ENCODE data around the gene VSIR.
A peak's percentile ranks its signal among the peaks of the same experiment; 100 is the strongest.

Gene VSIR

DNA sequence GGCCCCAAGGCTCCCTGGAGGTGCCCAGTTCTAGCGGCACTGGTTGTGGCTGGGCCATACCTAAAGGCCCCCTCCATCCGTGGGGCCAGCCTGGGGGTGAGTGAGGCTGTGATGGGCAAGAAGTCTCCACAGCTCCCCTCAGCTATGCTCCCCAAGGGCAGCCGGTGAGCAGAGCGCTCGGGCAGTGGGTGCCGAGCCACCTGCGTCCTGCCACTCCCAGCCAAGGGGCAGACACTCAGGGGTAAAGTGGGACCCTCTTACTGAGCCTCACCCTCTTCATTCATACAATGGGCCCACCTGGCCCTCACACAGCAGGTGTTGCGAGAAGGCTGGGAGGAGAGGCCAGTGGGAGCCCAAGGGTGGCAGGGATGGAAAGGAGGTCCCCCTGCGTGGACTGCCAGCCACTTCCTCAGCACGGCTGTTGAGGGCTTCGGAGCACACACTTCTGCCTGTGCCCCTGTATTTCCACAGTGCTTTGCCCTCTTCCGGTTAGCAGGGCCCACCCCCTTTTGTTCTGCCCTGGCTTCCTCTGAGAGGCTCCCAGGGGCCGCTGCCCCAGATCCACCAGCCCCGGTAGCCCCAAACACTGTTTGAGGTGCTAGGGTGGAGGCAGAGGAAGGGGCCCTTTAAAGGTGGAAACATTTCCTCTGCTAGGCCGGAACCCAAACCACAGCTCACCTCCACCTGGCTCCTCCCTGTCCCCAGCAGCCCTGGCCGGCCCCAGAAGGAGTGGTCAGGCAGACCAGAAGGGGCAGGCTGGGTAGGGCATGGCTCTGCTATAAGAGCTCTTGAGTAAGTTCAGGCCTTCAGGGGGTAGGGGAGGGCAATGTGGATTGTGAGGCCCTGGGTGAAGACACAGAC lies 37.4 kb downstream of the VSIR start:
- TF ChIP-seq FOXM1 (IDR thresholded peaks at IDR 0.05; ENCODE audit: borderline replicate concordance, low read depth), result no peak
- TF ChIP-seq CEBPB (IDR thresholded peaks at IDR 0.05), result no peak
- TF ChIP-seq TCF12 (IDR thresholded peaks at IDR 0.05; ENCODE audit: low read depth), result no peak
- TF ChIP-seq RAD21 (IDR thresholded peaks at IDR 0.05; ENCODE audit: low read depth), result no peak
- TF ChIP-seq, protein P1, sequence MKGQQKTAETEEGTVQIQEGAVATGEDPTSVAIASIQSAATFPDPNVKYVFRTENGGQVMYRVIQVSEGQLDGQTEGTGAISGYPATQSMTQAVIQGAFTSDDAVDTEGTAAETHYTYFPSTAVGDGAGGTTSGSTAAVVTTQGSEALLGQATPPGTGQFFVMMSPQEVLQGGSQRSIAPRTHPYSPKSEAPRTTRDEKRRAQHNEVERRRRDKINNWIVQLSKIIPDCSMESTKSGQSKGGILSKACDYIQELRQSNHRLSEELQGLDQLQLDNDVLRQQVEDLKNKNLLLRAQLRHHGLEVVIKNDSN (IDR thresholded peaks at IDR 0.05), result no peak
- TF ChIP-seq, protein P2, sequence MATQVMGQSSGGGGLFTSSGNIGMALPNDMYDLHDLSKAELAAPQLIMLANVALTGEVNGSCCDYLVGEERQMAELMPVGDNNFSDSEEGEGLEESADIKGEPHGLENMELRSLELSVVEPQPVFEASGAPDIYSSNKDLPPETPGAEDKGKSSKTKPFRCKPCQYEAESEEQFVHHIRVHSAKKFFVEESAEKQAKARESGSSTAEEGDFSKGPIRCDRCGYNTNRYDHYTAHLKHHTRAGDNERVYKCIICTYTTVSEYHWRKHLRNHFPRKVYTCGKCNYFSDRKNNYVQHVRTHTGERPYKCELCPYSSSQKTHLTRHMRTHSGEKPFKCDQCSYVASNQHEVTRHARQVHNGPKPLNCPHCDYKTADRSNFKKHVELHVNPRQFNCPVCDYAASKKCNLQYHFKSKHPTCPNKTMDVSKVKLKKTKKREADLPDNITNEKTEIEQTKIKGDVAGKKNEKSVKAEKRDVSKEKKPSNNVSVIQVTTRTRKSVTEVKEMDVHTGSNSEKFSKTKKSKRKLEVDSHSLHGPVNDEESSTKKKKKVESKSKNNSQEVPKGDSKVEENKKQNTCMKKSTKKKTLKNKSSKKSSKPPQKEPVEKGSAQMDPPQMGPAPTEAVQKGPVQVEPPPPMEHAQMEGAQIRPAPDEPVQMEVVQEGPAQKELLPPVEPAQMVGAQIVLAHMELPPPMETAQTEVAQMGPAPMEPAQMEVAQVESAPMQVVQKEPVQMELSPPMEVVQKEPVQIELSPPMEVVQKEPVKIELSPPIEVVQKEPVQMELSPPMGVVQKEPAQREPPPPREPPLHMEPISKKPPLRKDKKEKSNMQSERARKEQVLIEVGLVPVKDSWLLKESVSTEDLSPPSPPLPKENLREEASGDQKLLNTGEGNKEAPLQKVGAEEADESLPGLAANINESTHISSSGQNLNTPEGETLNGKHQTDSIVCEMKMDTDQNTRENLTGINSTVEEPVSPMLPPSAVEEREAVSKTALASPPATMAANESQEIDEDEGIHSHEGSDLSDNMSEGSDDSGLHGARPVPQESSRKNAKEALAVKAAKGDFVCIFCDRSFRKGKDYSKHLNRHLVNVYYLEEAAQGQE (IDR thresholded peaks at IDR 0.05; ENCODE audit: low read depth), result no peak
- TF ChIP-seq EP300 (IDR thresholded peaks at IDR 0.05; ENCODE audit: borderline replicate concordance), result no peak
- TF ChIP-seq CREB1 (IDR thresholded peaks at IDR 0.05; ENCODE audit: low read depth), result no peak

DNA sequence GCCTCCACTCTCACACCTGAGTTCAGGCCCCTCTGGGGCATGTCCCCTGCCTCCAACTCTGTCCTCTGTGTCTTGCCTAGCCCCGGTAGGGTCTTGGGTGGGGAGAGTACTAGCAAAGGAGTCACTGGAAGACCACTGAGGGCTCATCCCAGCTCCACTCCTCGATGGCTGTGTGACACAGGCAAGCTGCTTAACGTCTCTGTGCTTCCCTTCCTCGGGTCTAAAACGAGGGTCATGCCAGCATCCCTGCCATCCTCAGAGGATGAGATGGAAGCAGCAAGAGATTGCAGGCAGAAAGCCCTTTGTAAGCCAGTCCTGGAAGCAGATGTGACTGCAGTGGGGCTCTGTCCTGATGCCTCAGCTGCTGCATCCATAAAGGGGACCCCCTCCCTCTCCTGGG lies 38.5 kb downstream of the VSIR start:
- TF ChIP-seq YY1 (IDR thresholded peaks at IDR 0.05; ENCODE audit: low read depth) (no peak), TAF1 (IDR thresholded peaks at IDR 0.05; ENCODE audit: low read depth) (no peak)
- TF ChIP-seq, protein P1 (IDR thresholded peaks at IDR 0.05), result no peak

DNA sequence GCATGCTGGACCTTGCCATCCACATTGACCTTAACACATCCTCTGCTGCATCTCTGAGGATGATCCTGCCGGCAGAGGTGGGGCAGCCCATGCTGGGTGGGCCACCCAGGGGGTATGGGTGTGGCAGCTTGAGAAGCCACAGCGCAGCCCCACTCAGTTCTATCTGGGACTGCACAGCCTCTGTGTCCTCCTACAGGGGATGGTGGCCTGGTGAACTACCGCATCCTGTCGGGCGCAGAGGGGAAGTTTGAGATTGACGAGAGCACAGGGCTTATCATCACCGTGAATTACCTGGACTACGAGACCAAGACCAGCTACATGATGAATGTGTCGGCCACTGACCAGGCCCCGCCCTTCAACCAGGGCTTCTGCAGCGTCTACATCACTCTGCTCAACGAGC lies 41.5 kb downstream of the VSIR start:
- TF ChIP-seq, protein P3, sequence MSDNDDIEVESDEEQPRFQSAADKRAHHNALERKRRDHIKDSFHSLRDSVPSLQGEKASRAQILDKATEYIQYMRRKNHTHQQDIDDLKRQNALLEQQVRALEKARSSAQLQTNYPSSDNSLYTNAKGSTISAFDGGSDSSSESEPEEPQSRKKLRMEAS (IDR thresholded peaks at IDR 0.05), result no peak
- TF ChIP-seq, protein P1 (IDR thresholded peaks at IDR 0.05), result no peak
- TF ChIP-seq EGR1 (IDR thresholded peaks at IDR 0.05) (no peak), TEAD4 (IDR thresholded peaks at IDR 0.05) (no peak), EP300 (IDR thresholded peaks at IDR 0.05; ENCODE audit: borderline replicate concordance) (no peak), TAF1 (IDR thresholded peaks at IDR 0.05; ENCODE audit: low read depth) (no peak), CEBPB (IDR thresholded peaks at IDR 0.05) (no peak), TCF12 (IDR thresholded peaks at IDR 0.05; ENCODE audit: low read depth) (no peak), YY1 (IDR thresholded peaks at IDR 0.05; ENCODE audit: low read depth) (no peak), RAD21 (IDR thresholded peaks at IDR 0.05; ENCODE audit: low read depth) (no peak), CREB1 (IDR thresholded peaks at IDR 0.05; ENCODE audit: low read depth) (no peak)
- TF ChIP-seq, protein P2 (IDR thresholded peaks at IDR 0.05; ENCODE audit: low read depth), result no peak

DNA sequence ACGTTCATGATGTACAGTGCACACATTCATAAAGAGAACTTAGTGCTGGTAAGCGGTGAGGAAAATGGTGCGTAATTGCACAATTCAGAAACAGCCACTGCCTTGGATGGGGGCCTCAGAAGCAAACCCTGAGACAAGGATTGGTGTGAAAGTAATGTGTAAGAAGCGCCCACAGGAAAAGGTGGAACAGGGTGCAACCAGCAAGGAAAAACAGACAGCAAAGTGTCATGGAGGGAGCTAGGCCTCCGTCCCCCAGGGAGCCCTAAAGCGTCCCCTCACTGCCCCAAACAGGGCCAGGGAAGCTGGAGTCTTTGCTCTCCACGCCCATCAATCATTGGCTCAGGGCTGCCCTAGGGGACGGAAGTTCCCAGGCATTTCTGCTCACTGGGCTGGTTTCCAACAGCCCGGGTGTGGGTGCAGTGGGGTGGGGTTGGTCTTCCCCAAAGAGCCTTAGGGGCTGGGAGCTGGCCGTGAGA lies 44.1 kb downstream of the VSIR start:
- TF ChIP-seq EP300 (IDR thresholded peaks at IDR 0.05; ENCODE audit: borderline replicate concordance) (peak; percentile 49; the same call in 1 of the 2 replicates), TAF1 (IDR thresholded peaks at IDR 0.05; ENCODE audit: low read depth) (no peak), NFIC (IDR thresholded peaks at IDR 0.05) (peak; percentile 79), EGR1 (IDR thresholded peaks at IDR 0.05) (no peak), YY1 (IDR thresholded peaks at IDR 0.05; ENCODE audit: low read depth) (no peak), TEAD4 (IDR thresholded peaks at IDR 0.05) (peak; percentile 42; the same call in 1 of the 2 replicates)
- TF ChIP-seq, protein P2 (IDR thresholded peaks at IDR 0.05; ENCODE audit: low read depth), result no peak

Measured in Ishikawa (cell line).